ENCODE measurements around the gene DERL3.

DERL3 gene

GRCh38 chr22:23857606-23858483 lies 19.0 kb upstream of the DERL3 start, which contains the start of gene SLC2A11 (continued):
- TF ChIP-seq ZNF600 (tag by site-specific recombination; IDR thresholded peaks at IDR 0.05) (peak; percentile 38; the same call in 1 of the 2 replicates), ZFP69B (tag by site-specific recombination; IDR thresholded peaks at IDR 0.05) (peak; percentile 55), YY1 (tag by site-specific recombination; IDR thresholded peaks at IDR 0.05) (peak; percentile 71), ZNF610 (tag by site-specific recombination; IDR thresholded peaks at IDR 0.05; ENCODE audit: borderline replicate concordance) (no peak; the same call in 1 of the 2 replicates), MEIS1 (CRISPR knock-in tag; IDR thresholded peaks at IDR 0.05; ENCODE audit: borderline replicate concordance) (no peak), ZNF362 (tag by site-specific recombination; IDR thresholded peaks at IDR 0.05) (no peak), FEZF1 (tag by site-specific recombination; IDR thresholded peaks at IDR 0.05) (no peak), CTCF (tag by site-specific recombination; IDR thresholded peaks at IDR 0.05) (peak; percentile 45; the same call in 1 of the 2 replicates), ZSCAN4 (tag by site-specific recombination; IDR thresholded peaks at IDR 0.05) (no peak), ZNF571 (tag by site-specific recombination; IDR thresholded peaks at IDR 0.05) (no peak), ZNF621 (tag by site-specific recombination; IDR thresholded peaks at IDR 0.05) (no peak), ZNF239 (tag by site-specific recombination; IDR thresholded peaks at IDR 0.05) (no peak), SP3 (tag by site-specific recombination; IDR thresholded peaks at IDR 0.05) (no peak), ZNF423 (tag by site-specific recombination; IDR thresholded peaks at IDR 0.05) (no peak), ZNF449 (tag by site-specific recombination; IDR thresholded peaks at IDR 0.05) (peak; percentile 93)

- no peaks in the 10 kb centered on the region for H3K36me3 ChIP-seq (ENCODE audit: control insufficient read depth in 2 of 2, insufficient read depth in 1 of 2, low read length in 2 of 2)
- H3K4me1 ChIP-seq (ENCODE audit: control insufficient read depth, insufficient read depth, low read length) = peaks cover 7% of the 10 kb centered on the region; the same call in 1 of the 2 replicates
- peak overlapping the region; percentile 87 for H3K27ac ChIP-seq (ENCODE audit: extremely low read depth, low read depth, low read length)
- no peaks in the 10 kb centered on the region for H3K9me3 ChIP-seq (ENCODE audit: control insufficient read depth, insufficient read depth, low read depth, low read length)
- CTCF ChIA-PET = interaction anchor here (0.6 to 2.4 kb wide), 18 partner anchors 7 to 471 kb away, joined by 3 to 25 read pairs (median 4); partner anchors contain the start of genes CHCHD10 and VPREB3
- H3K4me3 ChIP-seq (ENCODE audit: low read depth, low read length) = peak overlapping the region; percentile 64
- POLR2A ChIA-PET = interaction anchor here (0.6 to 2.0 kb wide), 31 partner anchors 8 to 478 kb away, joined by 3 to 61 read pairs (median 7); partner anchors contain the start of genes CHCHD10, DERL3, MIF and ZNF70
- peak; percentile 2; the same call in 1 of the 2 replicates for TF ChIP-seq GLIS1 (tag by site-specific recombination; IDR thresholded peaks at IDR 0.05)
- peak; percentile 86 for TF ChIP-seq ZBTB10 (tag by site-specific recombination; IDR thresholded peaks at IDR 0.05)
- no peak for TF ChIP-seq ZNF664 (tag by site-specific recombination; IDR thresholded peaks at IDR 0.05)
- TF ChIP-seq SP3 (tag by site-specific recombination; IDR thresholded peaks at IDR 0.05) = 0 out of 2 replicates have a peak, but pooled peaks have one; percentile 14
- no peak for TF ChIP-seq ZNF433 (tag by site-specific recombination; IDR thresholded peaks at IDR 0.05; ENCODE audit: low read depth)
- no peak for TF ChIP-seq ZNF596 (tag by site-specific recombination; IDR thresholded peaks at IDR 0.05)
- 0 out of 2 replicates have a peak, but pooled peaks have one; percentile 11 for TF ChIP-seq ZNF610 (tag by site-specific recombination; IDR thresholded peaks at IDR 0.05; ENCODE audit: borderline replicate concordance)
- peak; percentile 31; the same call in 1 of the 2 replicates for TF ChIP-seq ZBTB20 (tag by site-specific recombination; IDR thresholded peaks at IDR 0.05)
- TF ChIP-seq ZNF629 (tag by site-specific recombination; IDR thresholded peaks at IDR 0.05) = peak; percentile 19; the same call in 1 of the 2 replicates
- TF ChIP-seq PBX3 (CRISPR knock-in tag; IDR thresholded peaks at IDR 0.05) = 0 out of 2 replicates have a peak, but pooled peaks have one; percentile 30
Observed at GRCh38 chr22:23856721-23857605, 18.2 kb upstream of the DERL3 start.

All from HEK293 (cell line).